NCI-H748 treated with DMSO at 0.1 percent for 48 hours (cell line): ENCODE data around the gene ETFDH.
"Not testable (repeated sequence)": the region's sequence is repeated elsewhere in the genome, so short reads cannot be mapped to it uniquely, and the experiment has no call there.

ENCODE experiments used
- DNase-seq: peaks from one replicate; lab custom pipeline; 2025; lab: John Stamatoyannopoulos, UW

ETFDH gene

DNA sequence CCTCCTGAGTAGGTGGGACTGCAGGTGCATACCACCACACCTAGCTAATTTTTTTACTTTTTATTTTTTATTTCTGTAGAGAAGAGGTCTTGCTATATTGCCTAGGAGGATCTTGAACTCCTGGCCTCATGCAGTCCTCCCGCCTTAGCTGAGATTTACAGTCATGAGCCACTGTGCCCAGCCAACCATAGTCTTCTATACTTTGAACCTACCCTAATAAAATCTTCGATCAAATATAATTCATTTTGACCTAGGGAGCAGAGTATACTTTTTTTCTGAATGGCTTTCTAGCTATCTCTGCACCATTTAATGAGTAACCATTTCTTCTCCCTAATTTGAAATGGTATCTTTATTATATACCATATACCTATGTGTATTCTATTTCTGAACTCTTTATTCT, 6.7 kb downstream of the ETFDH start:
- DNase-seq = no peak

DNA sequence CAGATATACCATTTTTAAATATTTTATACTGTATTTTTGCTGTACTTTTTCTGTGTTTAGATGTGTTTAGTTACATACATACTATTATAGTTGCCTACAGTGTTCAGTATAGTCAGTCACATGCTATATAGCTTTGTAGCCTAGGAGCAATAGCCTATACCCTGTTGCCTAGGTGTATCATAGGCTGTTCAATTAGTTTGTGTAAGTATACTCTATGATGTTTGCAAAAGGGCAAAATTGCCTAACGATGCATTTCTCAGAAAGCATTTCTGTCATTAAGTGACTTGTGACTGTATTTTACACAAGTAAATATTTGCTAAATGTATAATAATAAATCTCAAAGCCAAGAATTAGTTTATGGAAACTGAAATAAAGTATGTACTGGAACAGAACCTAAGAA, 9.5 kb downstream of the ETFDH start:
- DNase-seq = no peak

DNA sequence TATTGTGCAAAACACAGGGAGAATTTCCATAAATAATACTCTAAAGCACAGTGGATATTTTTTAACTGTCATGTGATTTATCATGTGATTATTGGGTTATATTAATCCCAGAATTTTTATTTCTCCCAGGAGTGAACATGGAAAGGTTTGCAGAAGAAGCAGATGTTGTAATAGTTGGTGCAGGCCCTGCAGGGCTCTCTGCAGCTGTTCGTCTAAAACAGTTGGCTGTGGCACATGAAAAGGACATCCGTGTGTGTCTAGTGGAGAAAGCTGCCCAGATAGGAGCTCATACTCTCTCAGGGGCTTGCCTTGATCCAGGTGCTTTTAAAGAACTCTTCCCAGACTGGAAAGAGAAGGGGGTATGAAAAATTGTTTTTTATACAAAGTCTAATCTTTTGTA, 10.0 kb downstream of the ETFDH start:
- no peak for DNase-seq

DNA sequence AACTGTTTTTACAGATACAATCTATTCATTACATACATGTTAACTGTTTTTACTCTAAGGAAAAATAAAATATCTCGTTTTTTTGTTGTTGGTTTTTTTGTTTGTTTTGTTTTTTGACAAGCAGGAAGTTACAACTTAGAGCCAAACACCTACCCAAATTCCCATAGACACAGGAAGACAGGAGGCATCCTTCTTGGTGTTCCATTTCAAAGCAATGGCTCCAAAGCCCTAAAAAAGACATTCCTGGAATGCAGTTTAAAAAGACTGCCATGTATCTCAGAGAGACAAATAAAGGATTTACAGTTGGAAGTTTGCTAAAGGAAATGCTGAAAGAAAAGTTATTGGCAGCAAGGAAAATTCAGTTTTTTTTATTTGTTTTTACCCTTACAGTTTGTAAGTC, 16.7 kb downstream of the ETFDH start:
- no peak for DNase-seq

DNA sequence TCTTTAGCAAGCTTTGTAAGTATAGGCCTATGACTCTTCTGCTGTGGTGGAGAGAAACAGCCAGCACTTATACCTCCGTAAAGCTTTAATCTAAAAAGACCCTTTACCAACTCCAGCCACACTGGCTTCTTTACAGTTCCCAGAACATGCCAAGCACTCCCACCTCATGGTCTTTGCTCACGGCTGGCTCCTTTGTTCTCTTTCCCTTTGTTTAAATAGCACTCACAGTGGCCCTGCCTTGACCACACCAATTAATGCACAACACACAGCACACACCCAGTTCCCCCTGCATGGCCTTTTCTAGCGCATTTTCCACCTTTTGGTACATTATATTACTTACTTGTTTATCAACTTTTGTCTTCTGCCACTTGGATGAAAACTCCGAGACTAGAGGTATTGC, 32.2 kb downstream of the ETFDH start:
- peak; percentile 12 for DNase-seq

DNA sequence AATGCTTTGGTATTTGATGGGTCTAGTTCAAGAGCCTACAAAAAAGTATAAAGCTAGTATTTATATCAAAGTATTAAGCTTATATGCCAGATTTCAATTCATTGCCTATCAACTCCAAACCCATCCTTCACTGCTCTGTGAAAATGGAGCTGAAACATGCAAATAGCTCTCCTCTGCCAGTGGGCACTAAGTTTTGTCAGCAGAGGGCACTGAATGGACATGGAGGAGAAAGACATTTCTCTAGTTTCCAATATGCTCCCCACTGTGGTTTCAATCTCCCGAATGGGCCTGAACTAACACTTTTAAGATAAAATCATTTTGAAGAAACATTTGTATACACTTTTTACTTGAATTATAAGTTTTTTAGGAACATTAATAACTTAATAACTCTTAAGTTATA, 38.7 kb downstream of the ETFDH start:
- DNase-seq = no peak

DNA sequence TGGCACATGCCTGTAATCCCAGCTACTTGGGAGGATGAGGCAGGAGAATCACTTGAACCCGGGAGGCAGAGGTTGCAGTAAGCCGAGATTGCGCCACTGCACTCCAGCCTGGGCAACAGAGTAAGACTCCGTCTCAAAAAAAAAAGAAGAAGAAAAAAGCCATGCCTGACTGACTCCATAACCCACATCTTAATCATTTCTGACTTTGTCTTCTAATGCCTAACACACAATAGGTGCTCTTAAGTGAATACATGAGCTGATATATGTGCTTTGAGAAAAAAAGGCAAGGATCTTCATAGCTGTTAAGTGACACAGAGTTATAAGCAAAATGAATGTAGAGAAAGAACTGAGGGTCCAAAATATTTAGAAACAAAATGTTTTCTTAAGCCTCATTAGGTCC, 40.5 kb downstream of the ETFDH start:
- not testable (repeated sequence) for DNase-seq

DNA sequence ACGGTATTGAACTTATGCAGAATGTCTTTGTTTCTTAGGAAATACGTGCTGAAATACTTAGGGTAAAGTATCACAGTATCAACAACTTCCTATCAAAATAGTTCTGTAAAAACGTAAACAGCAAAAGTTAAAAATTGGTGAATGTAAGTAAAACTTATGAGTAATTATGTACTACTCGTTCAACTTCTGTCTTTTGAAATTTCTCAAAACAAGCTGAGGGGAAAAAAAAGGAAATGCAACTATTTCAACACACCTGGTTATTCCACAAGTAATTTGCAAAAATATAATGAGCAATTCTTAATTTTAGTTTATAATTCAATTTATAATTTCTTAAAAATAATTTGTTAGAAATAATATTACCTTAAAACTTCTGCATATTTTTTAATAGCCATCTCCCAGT, 42.8 kb downstream of the ETFDH start:
- no peak for DNase-seq

DNA sequence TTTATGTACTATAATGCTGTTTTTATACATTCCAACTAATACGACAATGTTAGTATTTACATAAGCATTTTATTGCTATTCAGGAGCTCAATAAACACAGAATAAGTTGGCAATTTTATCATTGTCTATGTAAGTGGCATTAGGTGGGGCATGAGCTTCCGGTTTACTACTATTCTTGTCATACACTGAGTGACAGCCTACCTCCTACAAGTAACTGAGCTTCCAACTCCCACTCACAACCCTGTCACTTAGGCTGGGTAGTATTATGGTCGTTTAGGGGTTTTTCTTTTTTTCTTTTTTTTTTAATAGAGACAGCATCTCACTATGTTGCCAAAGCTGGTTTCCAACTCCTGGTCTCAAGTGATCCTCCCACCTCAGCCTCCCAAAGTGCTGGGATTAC, 43.7 kb downstream of the ETFDH start:
- DNase-seq = no peak

DNA sequence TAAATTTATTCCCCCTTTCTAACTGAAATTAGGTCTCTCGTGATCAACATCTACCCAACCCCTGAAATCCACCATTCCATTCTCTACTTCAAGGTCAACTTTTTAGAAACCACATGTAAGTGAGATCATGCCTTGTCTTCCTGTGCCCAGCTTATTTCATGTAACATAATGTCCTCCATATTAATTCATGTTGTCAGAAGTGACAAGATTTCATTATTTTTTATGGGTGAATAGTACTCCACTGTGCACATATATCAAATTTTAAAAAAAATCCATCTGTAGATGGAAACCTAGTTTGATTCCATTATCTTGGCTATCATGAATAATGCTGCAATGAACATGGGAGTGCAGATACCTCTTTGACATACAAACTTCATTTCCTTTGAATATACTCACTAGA, 49.6 kb downstream of the ETFDH start:
- no peak for DNase-seq

DNA sequence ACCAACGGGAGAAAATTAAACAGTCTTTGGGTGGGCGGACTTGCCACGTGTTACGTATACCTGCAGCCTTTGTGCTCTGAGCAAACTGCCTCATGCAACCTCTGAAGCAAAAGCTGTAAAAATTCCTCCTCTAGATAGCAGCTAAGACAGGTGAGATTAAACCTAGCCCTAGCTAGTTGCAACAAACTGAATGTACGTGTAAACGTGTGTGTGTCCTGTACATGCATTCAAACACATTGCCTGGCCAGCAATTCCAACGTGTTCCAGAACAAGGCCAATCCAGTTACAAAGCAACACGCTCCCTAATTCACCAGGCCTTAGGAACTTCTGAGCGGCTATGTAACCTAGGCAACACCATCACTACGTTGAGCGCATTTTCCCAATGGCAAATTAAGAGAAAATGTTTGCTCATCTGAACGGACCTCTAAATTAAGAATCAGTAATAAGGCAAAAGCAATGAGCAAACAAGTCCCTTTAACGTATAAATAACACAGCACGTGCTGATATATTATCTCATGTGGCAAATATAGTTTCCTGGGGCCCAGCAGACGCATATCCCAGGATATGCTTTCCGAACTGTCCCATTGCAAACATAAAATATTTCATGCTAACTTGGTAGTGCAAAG, 50.3 kb downstream of the ETFDH start:
- no peak for DNase-seq

DNA sequence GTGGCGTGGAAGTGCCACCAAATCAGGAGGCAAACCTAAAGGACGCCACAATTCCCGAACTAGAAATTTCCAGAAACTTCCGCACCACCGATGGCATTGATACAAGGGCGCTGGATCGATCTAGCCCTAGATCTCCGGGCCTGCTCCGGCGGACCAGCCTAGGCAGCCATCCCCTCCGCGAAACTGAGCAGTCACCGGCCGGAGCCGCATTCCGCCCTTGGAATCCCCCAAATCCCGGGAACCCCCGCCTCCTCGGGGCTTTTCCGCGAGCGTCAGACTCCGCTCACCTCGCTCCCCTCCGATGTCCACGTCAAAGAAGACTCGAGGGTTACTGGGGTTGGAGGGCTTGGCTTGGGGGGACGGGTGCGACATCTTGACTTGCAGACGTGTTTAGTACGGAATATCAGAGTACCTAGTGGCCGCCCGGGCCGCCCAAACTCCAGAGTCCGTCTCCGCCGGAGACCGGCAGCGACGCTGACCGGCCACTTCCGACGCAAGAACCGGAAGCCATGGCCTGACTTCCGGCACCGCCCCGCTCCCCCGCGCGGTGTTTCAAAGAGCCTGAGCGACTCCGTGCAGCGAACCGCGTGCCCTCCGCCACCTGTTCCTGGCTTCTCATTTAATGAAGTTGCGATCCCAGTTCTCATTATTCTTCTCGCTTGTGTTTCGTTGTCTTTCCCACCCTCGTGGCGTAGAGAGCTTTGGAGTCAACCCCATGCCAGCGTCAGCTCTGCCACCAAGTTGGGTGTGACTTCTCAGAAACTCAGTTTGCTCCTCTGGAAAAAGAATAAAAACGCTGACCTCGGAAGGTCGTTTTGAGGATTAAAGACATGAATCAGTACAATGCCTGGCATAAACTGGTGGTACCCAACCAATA, 51.1 kb downstream of the ETFDH start, which contains the start of gene PPID:
TSS of gene PPID (minus strand) at position 480 of the 877 bp plus-strand sequence. CDS start at position 372, 108 bp downstream.
- DNase-seq = peak; percentile 55

DNA sequence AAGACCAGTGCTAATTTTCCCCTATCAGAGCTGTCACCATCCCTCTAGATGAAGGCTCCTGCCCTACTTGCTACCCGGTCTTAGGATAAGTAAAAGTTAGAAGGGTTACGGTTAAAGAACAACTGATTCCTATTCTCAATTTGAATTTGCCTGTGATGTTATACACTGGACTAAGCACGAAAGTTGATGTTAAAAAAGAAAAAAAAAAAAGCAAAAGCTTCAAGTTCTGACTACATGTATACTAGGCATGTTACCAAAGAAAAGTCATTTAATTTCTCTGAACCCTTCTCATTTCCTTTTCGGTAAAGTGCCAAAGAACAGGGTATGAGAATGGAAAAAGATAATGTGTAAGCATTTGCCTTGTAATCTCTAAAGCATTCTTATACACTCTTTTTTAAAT, 52.5 kb downstream of the ETFDH start:
- no peak for DNase-seq

DNA sequence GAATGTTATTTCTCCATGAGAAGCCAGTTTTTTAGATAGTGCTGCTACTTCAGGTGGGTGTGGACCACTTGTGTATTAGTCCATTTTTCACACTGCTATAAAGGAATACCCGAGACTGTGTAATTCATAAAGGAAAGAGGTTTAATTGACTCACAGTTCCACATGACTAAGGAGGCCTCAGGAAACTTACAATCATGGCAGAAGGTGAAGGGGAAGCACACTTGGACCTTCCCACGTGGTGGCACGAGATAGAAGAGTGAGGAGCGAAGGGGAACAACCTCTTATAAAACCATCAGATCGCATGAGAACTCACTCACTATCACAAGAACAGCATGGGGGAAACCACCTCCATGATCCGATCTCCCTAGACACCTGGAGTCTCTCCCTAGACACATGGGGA, 54.5 kb downstream of the ETFDH start:
- DNase-seq = no peak

DNA sequence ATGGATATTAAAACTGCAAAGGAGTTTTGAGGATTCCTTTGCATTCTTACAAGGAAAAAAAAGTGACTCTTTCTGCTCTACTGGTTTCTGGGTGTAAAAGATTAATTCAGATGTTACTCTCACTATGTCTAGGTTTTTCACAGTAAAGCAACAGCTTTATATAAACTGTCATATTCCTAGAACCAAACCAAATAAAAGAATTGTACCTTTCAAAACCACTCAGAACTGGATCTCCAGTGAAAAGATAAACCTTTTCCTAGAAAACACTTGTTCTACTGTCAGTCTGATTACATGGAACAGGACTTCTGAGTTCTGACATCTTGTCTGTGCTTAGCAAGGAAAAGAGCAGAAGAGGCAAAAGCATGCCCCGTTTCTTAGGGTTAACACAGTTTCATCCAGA, 56.1 kb downstream of the ETFDH start:
- DNase-seq = no peak

DNA sequence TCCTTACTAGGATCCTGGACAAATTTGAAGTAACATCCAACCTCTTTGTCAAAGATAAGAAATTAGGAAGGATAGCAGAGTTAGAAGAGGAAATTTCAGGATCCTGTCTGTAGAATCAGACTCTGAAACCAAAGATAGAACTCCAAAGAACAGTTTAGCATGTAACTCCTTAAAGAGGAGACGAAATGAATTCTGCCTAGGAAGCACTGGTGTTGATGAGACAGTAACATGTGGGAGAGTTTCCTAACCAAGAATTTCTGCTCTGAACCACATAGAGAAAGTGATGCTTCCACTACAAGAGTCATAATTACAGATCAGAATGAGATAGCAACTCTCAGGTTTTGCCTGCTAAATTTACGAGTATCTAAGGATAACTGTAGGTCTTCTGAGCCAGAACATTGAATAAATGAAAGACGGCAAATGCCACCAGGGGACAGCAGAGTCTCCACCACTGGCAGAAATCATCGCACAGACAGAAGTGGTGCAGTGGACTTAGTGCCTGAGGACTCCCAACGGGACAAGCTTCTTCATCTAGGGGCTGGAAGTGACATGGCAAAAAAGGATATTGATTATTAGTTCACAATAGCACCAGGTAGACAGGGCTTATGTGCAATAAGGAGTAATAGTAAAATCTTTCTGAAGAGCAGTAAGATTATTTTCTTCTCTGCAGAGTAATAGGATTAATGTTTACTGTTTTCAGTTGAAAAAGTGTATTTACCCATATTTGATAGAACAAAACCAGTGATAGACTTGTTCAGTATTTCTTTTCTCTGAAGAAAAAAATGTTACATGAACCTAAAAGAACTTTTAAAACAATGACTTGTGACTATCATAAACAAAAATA, 57.8 kb downstream of the ETFDH start:
- DNase-seq = no peak

DNA sequence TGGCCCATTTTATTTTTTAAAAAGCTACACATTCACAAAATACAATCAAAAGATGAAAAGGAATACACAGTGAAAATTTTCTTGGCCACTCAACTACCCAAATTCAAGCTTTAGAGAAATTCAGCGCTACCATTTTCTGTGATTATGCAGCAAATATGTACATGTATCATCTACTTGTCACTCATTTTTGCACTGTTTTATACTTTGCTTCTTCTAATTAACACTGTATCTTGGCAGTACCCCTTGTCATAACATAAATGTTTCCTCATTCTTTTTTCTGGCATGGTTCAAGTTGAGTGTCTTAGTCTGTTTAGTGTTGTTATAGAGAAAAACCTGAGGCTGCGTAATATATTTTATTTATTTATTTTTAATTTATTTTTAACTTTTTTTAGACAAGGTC, 66.8 kb downstream of the ETFDH start:
- no peak for DNase-seq

DNA sequence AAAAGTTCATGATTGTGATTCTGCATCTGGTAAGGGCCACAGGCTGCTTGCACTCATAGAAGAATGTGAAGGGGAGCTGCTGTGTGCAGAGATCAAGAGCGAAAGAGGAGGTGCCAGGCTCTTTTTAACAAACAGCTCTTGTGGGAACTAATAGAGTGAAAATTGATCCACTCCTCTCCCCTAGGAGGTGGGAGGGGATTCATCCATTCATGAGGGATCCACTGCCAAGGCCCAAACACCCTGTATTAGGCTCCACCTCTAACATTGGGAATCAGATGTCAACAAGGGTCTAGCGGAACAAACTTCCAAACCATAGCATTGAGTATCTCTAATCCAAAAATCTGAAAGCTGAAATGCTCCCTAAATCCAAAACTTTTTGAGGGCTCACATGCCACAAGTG, 67.5 kb downstream of the ETFDH start:
- no peak for DNase-seq

DNA sequence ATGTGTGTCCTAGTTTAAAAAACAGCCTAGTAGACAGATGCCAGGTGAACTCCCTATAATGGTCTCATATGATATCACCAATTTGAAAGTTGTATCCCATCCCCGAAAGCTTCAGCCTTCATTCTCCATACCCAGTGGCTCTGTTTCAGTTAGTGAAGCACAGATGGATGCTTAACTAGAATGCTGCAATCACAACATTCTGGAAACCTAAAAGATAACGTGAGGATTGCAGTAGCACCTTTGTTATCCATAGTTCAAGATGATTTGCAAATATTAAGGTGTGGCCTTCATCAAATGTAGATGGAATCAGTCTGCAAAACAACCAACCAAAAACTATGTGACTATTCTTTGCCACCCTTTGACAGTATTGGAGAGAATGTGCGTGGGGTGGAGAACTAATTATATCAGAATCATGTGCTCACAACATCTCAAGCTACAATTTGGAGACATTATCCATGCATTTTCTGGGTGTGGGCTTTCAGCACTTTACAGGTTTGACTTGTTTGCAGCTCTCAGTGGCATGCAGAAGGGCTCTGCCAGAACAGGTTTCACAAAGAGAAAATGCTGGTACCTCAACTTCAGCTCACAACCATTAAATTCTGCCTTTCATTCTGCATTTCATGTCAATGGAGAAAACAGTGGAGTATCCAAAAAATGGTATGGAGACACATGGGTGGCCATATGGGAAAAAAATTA, 69.4 kb downstream of the ETFDH start:
- no peak for DNase-seq

DNA sequence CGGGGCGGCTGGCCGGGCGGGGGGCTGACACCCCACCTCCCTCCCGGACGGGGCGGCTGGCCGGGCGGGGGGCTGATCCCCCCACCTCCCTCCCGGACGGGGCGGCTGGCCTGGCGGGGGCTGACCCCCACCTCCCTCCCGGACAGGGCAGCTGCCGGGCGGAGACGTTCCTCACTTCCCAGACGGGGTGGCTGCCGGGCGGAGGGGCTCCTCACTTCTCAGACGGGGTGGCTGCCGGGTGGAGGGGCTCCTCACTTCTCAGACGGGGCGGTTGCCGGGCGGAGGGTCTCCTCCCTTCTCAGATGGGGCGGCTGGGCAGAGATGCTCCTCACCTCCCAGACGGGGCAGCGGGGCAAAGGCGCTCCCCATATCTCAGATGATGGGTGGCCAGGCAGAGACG, 74.4 kb downstream of the ETFDH start:
- DNase-seq = not testable (repeated sequence)

DNA sequence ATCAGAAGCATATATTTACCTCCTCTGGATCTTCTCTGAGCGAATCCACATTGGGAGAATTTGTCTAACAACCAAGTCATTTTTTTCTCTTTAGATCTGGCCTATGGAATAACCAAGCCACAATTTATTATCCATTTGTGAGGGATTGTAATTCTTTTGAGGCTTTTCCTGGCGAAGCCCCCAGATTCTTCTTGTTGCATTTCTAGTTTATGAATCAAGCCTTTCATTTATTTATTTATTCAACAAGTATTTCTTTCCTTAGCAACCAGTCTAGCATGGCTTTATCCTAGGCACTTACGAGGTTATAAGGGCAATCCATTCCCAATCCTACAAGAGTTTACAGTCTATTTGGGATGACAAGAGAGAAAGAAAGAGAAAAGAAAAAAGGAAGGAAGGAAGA, 78.3 kb downstream of the ETFDH start:
- DNase-seq = no peak
